HG02610 (cell line): Measurements from ENCODE around the gene VIT.

ENCODE experiments used
- ATAC-seq: cut with Tn5 transposase; IDR thresholded peaks from one replicate; pipeline ENCODE4 v1.9.1; 2021; ENCODE audit warnings: mild to moderate bottlenecking, moderate library complexity; ENCODE audit not compliant: unreplicated experiment

Gene VIT

GRCh38 chr2:36708041-36708741 is 11.7 kb downstream of the VIT start:
- ATAC-seq, result no peak

- no peak for ATAC-seq
Measured at GRCh38 chr2:36710858-36711515, 14.5 kb downstream of the VIT start.

DNA sequence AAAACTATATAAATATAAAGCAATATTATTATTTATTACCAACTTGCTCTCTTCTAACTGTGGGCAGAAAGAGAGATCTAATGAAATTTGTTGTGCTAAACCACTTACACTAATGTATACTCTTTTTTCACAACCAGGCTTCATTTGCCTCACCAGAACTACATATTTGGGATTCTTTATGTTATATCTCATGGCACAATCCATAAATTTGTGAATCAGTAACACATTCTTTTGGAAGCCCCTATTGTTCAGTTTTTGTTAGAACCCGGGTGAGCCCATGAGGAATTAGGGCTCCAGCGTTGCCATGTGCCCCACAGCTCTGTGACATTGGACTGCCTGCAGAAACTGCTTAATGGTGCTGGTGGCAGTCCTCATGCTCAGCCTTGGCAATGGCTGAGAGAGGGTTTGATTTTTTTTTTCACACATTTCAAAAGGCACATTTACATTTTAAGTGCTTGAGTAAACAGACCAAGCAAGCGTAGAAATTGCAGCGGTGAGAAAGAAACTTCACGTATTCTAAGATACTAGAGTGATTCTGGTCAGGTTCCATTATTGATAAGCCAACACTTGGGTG is 15.3 kb downstream of the VIT start:
- ATAC-seq, result no peak

- ATAC-seq, result no peak
Measured at GRCh38 chr2:36713310-36713709, 16.8 kb downstream of the VIT start.

GRCh38 chr2:36716111-36716510 is 19.6 kb downstream of the VIT start:
- no peak for ATAC-seq

- no peak for ATAC-seq
Measured at GRCh38 chr2:36717603-36718266, 21.2 kb downstream of the VIT start.

GRCh38 chr2:36727550-36727949 is 31.0 kb downstream of the VIT start:
- no peak for ATAC-seq

- no peak for ATAC-seq
Measured at GRCh38 chr2:36729067-36729466, 32.6 kb downstream of the VIT start.

- ATAC-seq, result no peak
Measured at GRCh38 chr2:36731941-36732672, 35.6 kb downstream of the VIT start.

- no peak for ATAC-seq
Measured at GRCh38 chr2:36732673-36733036, 36.1 kb downstream of the VIT start.

GRCh38 chr2:36733215-36733614 is 36.7 kb downstream of the VIT start:
- ATAC-seq, result no peak

GRCh38 chr2:36734304-36734703 is 37.8 kb downstream of the VIT start:
- no peak for ATAC-seq

GRCh38 chr2:36737131-36737750 is 40.7 kb downstream of the VIT start:
- no peak for ATAC-seq

DNA sequence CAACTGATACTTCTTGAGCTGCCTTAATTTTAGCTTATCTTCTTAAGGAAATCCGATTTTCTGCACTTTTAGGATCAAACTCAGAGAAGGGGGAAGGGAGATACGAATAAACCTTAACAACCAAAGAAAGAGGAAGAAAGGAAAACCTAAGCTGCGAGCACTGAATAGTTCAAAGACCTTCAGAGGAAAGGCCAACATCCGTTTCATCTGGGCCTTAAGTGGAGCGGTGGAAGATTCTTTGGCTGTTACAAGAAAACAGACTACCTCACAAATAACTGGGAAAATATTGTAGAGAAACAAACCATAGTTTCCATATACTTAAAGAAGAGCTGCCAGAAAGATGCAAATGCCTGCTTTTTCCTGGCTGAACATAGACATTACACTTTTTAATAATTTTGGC is 43.6 kb downstream of the VIT start:
- no peak for ATAC-seq

- no peak for ATAC-seq
Measured at GRCh38 chr2:36741188-36741837, 44.8 kb downstream of the VIT start.

DNA sequence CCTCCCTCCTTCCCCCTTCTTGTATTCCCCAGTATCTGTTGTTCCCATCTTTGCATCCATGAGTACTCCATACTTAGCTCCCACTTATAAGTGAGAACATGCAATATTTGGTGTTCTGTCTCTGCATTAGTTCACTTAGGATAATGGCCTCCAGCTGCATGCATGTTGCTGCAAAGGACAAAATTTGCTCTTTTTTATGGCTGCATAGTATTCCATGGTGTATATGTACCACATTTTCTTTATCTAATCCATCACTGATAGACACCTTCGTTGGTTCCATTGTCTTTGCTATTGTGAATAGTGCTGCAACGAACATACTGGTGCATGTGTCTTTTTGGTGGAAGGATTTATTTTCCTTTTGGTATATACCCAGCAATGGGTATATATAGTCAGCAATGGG is 47.4 kb downstream of the VIT start:
- ATAC-seq, result no peak

DNA sequence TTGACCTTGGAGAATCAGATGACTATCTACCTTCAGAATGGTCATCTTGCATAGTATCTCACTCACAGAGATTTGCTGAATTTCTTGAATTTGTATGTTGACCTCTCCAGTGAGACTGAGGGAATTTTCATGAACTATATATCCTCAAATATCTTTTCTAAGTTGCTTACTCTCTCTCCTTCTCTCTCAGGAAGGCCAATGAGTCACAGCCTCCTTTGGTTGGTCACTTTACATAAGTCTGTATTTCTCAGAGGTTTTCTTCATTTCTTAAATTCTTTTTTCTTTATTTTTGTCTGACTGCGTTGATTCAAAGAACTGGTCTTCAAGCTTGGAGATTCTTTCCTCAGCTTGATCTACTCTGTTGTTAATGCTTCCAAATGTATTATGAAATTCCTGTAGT is 51.7 kb downstream of the VIT start:
- ATAC-seq, result no peak

DNA sequence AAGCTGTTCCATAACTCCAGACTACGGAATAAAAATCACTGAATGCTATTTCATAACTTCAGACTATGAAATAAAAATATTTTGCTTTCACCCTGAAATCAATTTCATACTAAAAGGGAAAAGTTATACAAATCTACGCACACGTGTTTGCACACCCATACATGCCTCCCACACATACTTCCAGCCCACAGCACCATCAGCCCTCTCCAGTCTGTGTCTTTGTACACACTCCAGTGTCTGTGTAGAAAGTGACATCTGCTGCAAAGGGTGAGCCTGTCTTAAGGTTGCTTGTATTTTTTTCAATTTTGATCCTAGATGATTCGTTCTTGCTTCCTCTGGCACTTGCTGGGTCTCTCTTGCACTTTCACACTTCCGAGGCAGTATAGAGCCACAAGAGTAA is 53.6 kb downstream of the VIT start:
- ATAC-seq, result no peak

GRCh38 chr2:36753706-36754221 is 57.3 kb downstream of the VIT start:
- no peak for ATAC-seq

DNA sequence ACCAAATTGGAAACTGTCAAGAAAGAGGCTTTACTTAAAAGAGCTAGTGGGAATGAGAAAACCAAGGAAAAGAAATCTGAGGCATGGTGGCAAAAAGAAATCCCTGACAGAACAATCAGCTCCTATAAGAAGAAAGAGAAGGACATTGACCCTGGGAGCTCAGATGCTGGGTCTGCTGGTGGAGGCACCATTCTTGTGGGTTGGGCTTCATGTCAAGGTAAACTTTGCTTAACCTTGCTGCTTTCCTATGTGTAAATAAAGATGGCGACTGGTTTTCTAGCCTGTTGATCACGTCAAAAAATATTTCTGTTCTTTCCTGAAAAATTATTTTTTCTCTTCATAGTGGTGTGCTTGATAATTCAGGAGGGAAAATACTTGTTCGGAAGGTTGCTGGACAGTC is 58.1 kb downstream of the VIT start:
- ATAC-seq, result no peak
